ENCODE data around the gene C1QL2.

Gene C1QL2

GRCh38 chr2:119178776-119179175 lies 20.2 kb upstream of the C1QL2 start:
- no peaks in the 10 kb centered on the region for H3K36me3 ChIP-seq (ENCODE audit: control insufficient read depth, insufficient read depth, low read length)
- H3K27me3 ChIP-seq (ENCODE audit: control insufficient read depth, insufficient read depth, low read length), result no peaks in the 10 kb centered on the region
- H3K9me3 ChIP-seq (ENCODE audit: control insufficient read depth, insufficient read depth, low read length), result no peaks in the 10 kb centered on the region
- H3K4me3 ChIP-seq (ENCODE audit: low read depth, low read length), result no peak overlapping the region
- no peaks in the 10 kb centered on the region for H3K4me1 ChIP-seq (ENCODE audit: control insufficient read depth, insufficient read depth, low read length)
- no peak overlapping the region for H3K9ac ChIP-seq (ENCODE audit: low read depth, low read length)

- H3K27me3 ChIP-seq (ENCODE audit: control insufficient read depth, insufficient read depth, low read length), result no peaks in the 10 kb centered on the region
- no peak overlapping the region for H3K9ac ChIP-seq (ENCODE audit: low read depth, low read length)
- no peaks in the 10 kb centered on the region for H3K4me1 ChIP-seq (ENCODE audit: control insufficient read depth, insufficient read depth, low read length)
- no peak overlapping the region for H3K4me3 ChIP-seq (ENCODE audit: low read depth, low read length)
- H3K36me3 ChIP-seq (ENCODE audit: control insufficient read depth, insufficient read depth, low read length), result no peaks in the 10 kb centered on the region
- no peaks in the 10 kb centered on the region for H3K9me3 ChIP-seq (ENCODE audit: control insufficient read depth, insufficient read depth, low read length)
Measured at GRCh38 chr2:119177838-119178190, 19.3 kb upstream of the C1QL2 start.

DNA sequence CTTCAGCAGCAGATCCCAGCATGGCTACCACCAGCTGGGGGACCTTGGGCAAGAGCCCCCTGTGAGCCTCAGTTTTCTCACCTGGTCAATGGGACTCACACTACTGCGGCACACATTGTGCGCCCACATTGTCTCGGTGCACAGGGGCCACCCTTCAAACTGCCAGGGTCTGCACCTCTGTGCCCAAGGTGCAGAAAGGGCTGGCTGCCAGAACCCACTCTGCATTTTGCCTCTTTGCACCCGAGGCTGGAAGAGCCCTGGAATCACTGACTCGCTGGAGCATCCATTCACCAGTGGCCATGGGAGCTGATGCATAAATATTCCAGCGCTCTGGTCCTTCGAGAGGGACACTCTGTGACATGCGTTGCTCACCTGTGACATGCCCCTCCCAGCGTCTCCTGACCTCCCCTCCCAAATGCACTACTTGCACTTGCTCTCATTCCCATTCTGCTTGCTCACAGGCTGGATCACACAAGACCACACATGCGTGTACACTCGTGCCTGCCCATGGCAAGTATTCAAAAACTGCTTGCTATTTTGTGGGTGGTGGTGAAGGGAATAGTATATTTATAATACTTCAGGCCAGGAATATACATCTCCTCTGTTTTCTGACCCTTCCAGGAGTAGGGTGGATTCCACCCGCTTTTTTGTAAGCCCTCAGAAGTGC lies 18.8 kb upstream of the C1QL2 start:
- Histone ChIP-seq H3K4me3 (ENCODE audit: low read depth, low read length) (no peak overlapping the region), H3K27me3 (ENCODE audit: control insufficient read depth, insufficient read depth, low read length) (no peaks in the 10 kb centered on the region), H3K36me3 (ENCODE audit: control insufficient read depth, insufficient read depth, low read length) (no peaks in the 10 kb centered on the region), H3K9me3 (ENCODE audit: control insufficient read depth, insufficient read depth, low read length) (no peaks in the 10 kb centered on the region), H3K4me1 (ENCODE audit: control insufficient read depth, insufficient read depth, low read length) (no peaks in the 10 kb centered on the region), H3K9ac (ENCODE audit: low read depth, low read length) (no peak overlapping the region)

- Histone ChIP-seq H3K9ac (ENCODE audit: low read depth, low read length) (no peak overlapping the region), H3K9me3 (ENCODE audit: control insufficient read depth, insufficient read depth, low read length) (no peaks in the 10 kb centered on the region), H3K36me3 (ENCODE audit: control insufficient read depth, insufficient read depth, low read length) (no peaks in the 10 kb centered on the region), H3K27me3 (ENCODE audit: control insufficient read depth, insufficient read depth, low read length) (no peaks in the 10 kb centered on the region), H3K4me3 (ENCODE audit: low read depth, low read length) (no peak overlapping the region), H3K4me1 (ENCODE audit: control insufficient read depth, insufficient read depth, low read length) (no peaks in the 10 kb centered on the region)
Measured at GRCh38 chr2:119175517-119175916, 17.0 kb upstream of the C1QL2 start.

DNA sequence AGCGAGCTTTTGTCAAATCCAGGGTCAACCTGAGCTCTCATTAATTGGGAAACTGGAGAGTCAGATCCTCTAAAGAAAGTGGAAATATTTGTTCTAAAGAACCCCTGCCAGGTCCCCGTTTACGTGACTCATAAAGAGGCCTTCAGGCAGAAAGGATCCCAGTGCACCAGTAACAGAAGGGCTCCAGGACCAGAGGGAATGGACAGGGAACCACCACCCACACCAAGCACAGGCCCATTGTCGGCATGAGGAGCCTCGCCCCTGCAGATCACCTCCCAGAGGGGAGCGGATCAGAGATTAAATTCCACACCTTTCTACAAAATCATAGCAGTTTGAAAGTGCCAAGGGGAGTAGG lies 16.4 kb upstream of the C1QL2 start:
- Histone ChIP-seq H3K9me3 (ENCODE audit: control insufficient read depth, insufficient read depth, low read length) (no peaks in the 10 kb centered on the region), H3K27me3 (ENCODE audit: control insufficient read depth, insufficient read depth, low read length) (no peaks in the 10 kb centered on the region), H3K4me3 (ENCODE audit: low read depth, low read length) (no peak overlapping the region), H3K4me1 (ENCODE audit: control insufficient read depth, insufficient read depth, low read length) (no peaks in the 10 kb centered on the region), H3K36me3 (ENCODE audit: control insufficient read depth, insufficient read depth, low read length) (no peaks in the 10 kb centered on the region), H3K9ac (ENCODE audit: low read depth, low read length) (no peak overlapping the region)

- Histone ChIP-seq H3K4me3 (ENCODE audit: low read depth, low read length) (no peak overlapping the region), H3K4me1 (ENCODE audit: control insufficient read depth, insufficient read depth, low read length) (no peaks in the 10 kb centered on the region), H3K27me3 (ENCODE audit: control insufficient read depth, insufficient read depth, low read length) (no peaks in the 10 kb centered on the region), H3K36me3 (ENCODE audit: control insufficient read depth, insufficient read depth, low read length) (no peaks in the 10 kb centered on the region), H3K9me3 (ENCODE audit: control insufficient read depth, insufficient read depth, low read length) (no peaks in the 10 kb centered on the region), H3K9ac (ENCODE audit: low read depth, low read length) (no peak overlapping the region)
Measured at GRCh38 chr2:119174216-119174992, 15.9 kb upstream of the C1QL2 start.

GRCh38 chr2:119173556-119174060 lies 15.1 kb upstream of the C1QL2 start:
- Histone ChIP-seq H3K27me3 (ENCODE audit: control insufficient read depth, insufficient read depth, low read length) (no peaks in the 10 kb centered on the region), H3K4me1 (ENCODE audit: control insufficient read depth, insufficient read depth, low read length) (no peaks in the 10 kb centered on the region), H3K36me3 (ENCODE audit: control insufficient read depth, insufficient read depth, low read length) (no peaks in the 10 kb centered on the region), H3K9ac (ENCODE audit: low read depth, low read length) (no peak overlapping the region), H3K9me3 (ENCODE audit: control insufficient read depth, insufficient read depth, low read length) (no peaks in the 10 kb centered on the region), H3K4me3 (ENCODE audit: low read depth, low read length) (no peak overlapping the region)

DNA sequence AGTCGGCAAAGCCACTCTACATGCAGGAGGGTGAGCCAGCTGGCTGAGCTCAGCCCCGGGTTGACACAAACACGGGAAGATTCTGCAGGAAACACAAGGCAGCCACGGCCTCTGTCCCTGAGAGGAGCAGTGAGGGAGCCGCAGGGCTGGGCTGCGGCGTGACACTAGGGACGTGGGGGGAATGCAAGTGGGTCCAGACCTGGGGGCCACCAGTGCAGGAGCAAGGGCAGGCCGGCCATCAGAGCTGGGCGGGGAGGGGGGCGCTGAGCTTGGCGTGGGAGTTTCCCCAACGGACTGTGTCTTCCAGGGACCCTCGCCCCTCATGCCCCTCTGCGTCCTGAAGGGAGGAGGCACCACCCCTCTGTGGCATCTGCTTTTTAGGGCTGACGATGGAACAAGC lies 12.0 kb upstream of the C1QL2 start:
- no peak overlapping the region for H3K9ac ChIP-seq (ENCODE audit: low read depth, low read length)
- no peaks in the 10 kb centered on the region for H3K9me3 ChIP-seq (ENCODE audit: control insufficient read depth, insufficient read depth, low read length)
- no peaks in the 10 kb centered on the region for H3K36me3 ChIP-seq (ENCODE audit: control insufficient read depth, insufficient read depth, low read length)

DNA sequence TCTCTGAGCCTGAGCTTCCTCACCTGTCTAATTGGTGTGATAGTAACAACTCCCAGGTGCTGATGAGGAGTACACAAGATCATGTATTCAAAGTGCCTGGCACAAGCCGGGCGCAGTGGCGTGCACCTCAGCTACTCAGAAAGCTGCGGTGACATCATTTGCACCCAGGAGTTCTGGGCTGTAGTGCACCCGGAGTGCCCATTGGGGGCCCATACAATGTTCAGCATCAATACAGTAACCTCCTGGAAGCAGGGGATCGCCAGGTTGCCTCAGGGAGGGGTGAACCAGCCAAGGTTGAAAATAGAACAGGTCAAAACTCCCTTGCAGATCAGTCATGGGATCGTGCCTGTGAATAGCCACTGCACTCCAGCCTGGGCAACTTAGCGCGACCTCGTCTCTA lies 11.2 kb upstream of the C1QL2 start:
- H3K4me3 ChIP-seq (ENCODE audit: low read depth, low read length), result no peak overlapping the region
- no peaks in the 10 kb centered on the region for H3K9me3 ChIP-seq (ENCODE audit: control insufficient read depth, insufficient read depth, low read length)
- H3K27me3 ChIP-seq (ENCODE audit: control insufficient read depth, insufficient read depth, low read length), result no peaks in the 10 kb centered on the region
- no peaks in the 10 kb centered on the region for H3K4me1 ChIP-seq (ENCODE audit: control insufficient read depth, insufficient read depth, low read length)
- no peak overlapping the region for H3K9ac ChIP-seq (ENCODE audit: low read depth, low read length)
- H3K36me3 ChIP-seq (ENCODE audit: control insufficient read depth, insufficient read depth, low read length), result no peaks in the 10 kb centered on the region

More for the DNA sequence above, 12.0 kb upstream of the C1QL2 start:
- no peaks in the 10 kb centered on the region for H3K4me1 ChIP-seq (ENCODE audit: control insufficient read depth, insufficient read depth, low read length)
- no peaks in the 10 kb centered on the region for H3K27me3 ChIP-seq (ENCODE audit: control insufficient read depth, insufficient read depth, low read length)
- H3K4me3 ChIP-seq (ENCODE audit: low read depth, low read length), result no peak overlapping the region

- peaks cover 52% of the 10 kb centered on the region for H3K27me3 ChIP-seq (ENCODE audit: control insufficient read depth, insufficient read depth, low read length)
- H3K9me3 ChIP-seq (ENCODE audit: control insufficient read depth, insufficient read depth, low read length), result no peaks in the 10 kb centered on the region
- no peak overlapping the region for H3K9ac ChIP-seq (ENCODE audit: low read depth, low read length)
- no peak overlapping the region for H3K4me3 ChIP-seq (ENCODE audit: low read depth, low read length)
- H3K36me3 ChIP-seq (ENCODE audit: control insufficient read depth, insufficient read depth, low read length), result no peaks in the 10 kb centered on the region
- H3K4me1 ChIP-seq (ENCODE audit: control insufficient read depth, insufficient read depth, low read length), result peaks cover 2% of the 10 kb centered on the region
Measured at GRCh38 chr2:119160361-119160990, 1.9 kb upstream of the C1QL2 start.

DNA sequence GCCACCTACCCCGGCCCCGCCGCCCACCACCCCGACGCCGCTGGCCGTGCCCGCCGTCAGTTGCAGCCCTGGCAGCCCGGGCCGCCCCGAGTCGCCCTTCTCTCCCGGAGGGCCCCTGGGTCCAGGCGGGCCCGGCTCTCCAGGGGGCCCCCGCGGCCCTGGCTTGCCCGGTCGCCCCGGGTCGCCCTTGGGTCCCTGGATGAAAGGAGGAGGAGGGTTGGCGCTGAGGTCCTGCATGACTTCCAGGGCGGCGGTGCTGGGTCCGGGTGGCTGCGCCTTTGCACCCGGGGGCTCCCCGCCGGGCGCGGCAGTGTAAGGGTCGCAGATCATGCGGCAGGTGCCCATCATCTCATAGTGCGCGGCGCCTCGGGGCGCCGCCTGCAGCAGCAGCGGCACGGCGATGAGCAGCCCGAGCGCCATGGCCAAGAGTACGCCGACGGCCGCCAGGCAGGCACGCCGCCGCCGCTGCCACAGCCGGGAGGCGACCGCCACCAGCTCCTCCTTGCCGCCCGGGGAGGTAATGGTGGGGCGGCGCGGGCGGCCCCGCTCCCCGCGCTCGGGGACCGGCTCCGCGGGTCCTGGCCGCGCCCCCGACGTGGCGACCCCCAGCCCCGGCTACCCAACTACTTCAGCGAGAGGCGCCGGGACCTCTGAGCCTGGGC lies 570 bp downstream of the C1QL2 start:
- Histone ChIP-seq H3K4me3 (ENCODE audit: low read depth, low read length) (peak overlapping the region; percentile 82), H3K4me1 (ENCODE audit: control insufficient read depth, insufficient read depth, low read length) (peaks cover 10% of the 10 kb centered on the region), H3K9me3 (ENCODE audit: control insufficient read depth, insufficient read depth, low read length) (no peaks in the 10 kb centered on the region), H3K36me3 (ENCODE audit: control insufficient read depth, insufficient read depth, low read length) (no peaks in the 10 kb centered on the region), H3K9ac (ENCODE audit: low read depth, low read length) (no peak overlapping the region), H3K27me3 (ENCODE audit: control insufficient read depth, insufficient read depth, low read length) (peaks cover 58% of the 10 kb centered on the region)
